ENCODE results near the gene BRINP3. TPM values are rescaled to one million over a fixed set of nuclear protein-coding genes. Genes with fewer than 3 reads are reported as not detected.

Gene BRINP3
- total and polyA plus RNA-seq, 2 donors (not counting 3 experiments of a cell fraction or from before 2014, with no cell fraction given), result not detected

GRCh38 chr1:190439447-190439846 is 38.2 kb downstream of the BRINP3 start:
- dilution Hi-C loops (cut with MboI; ENCODE audit: extremely low pct_ligation_motif_present, low sequenced_read_pairs) (no loop called here), intact Hi-C loops (cut with micrococcal nuclease) (loop anchor here (5.0 kb wide), 1 partner anchor 1012 kb away; no protein-coding TSS in a partner anchor)
- Histone ChIP-seq H3K4me2 (ENCODE audit: insufficient read depth, low read length) (no peak overlapping the region), H3K4me3 (replicated peaks in 1 of 3; ENCODE audit: insufficient read depth in 1 of 3, low read depth in 1 of 3, low read length in 3 of 3) (no peak overlapping the region), H3K36me3 (ENCODE audit: control insufficient read depth in 2 of 2, extremely low read depth in 1 of 2, insufficient read depth in 2 of 2, low read length in 2 of 2) (no peaks in the 10 kb centered on the region), H2AFZ (ENCODE audit: low read depth, low read length) (no peak overlapping the region), H3K9me1 (replicated peaks; ENCODE audit: control insufficient read depth, extremely low read depth, insufficient read depth, low read length) (no peaks in the 10 kb centered on the region), H3K79me2 (ENCODE audit: control insufficient read depth, insufficient read depth, low read length) (no peaks in the 10 kb centered on the region), H3K27ac (ENCODE audit: insufficient read depth, low read depth, low read length) (no peak overlapping the region), H3K27me3 (ENCODE audit: control insufficient read depth in 2 of 2, insufficient read depth in 2 of 2, low read length in 2 of 2) (no peaks in the 10 kb centered on the region), H4K20me1 (replicated peaks; ENCODE audit: control insufficient read depth, extremely low read depth, insufficient read depth, low read length) (no peaks in the 10 kb centered on the region), H3K9me3 (replicated peaks; ENCODE audit: control insufficient read depth, insufficient read depth, low read length) (no peaks in the 10 kb centered on the region), H3K9ac (replicated peaks; ENCODE audit: extremely low read depth, insufficient read depth, low read length) (no peak overlapping the region), H3K4me1 (ENCODE audit: control insufficient read depth, extremely low read depth, insufficient read depth, low read length) (no peaks in the 10 kb centered on the region)
- ChIA-PET CTCF (no interaction called here), POLR2A (no interaction called here)
- DNase-seq (ENCODE audit: low read depth, low spot score) (no peak), FAIRE-seq (no peak)
- no TSS peak for BruUV-seq (replicated peaks)
- no peak for TF ChIP-seq FOS (IDR thresholded peaks at IDR 0.05; ENCODE audit: borderline replicate concordance, insufficient read depth, low read length)
- no peak for TF ChIP-seq GATA2 (IDR thresholded peaks at IDR 0.05; ENCODE audit: insufficient read depth, insufficient read length, low read depth, low read length)
- no peak for TF ChIP-seq MYC (IDR thresholded peaks at IDR 0.05; ENCODE audit: low read depth, low read length)
- TF ChIP-seq MAX (IDR thresholded peaks at IDR 0.05; ENCODE audit: insufficient read depth, insufficient read length), result no peak
- TF ChIP-seq CTCF (IDR thresholded peaks at IDR 0.05; ENCODE audit: extremely low read depth in 1 of 2, insufficient read depth in 1 of 2, low read depth in 1 of 2, low read length in 2 of 2), result no peak
- TF ChIP-seq JUN (IDR thresholded peaks at IDR 0.05; ENCODE audit: borderline replicate concordance, insufficient read depth, insufficient read length, low read depth), result no peak
- TF ChIP-seq POLR2A (IDR thresholded peaks at IDR 0.05; ENCODE audit: low read depth, low read length), result no peak
- TF ChIP-seq EZH2 (IDR thresholded peaks at IDR 0.05; ENCODE audit: borderline replicate concordance, low read depth, low read length, severe bottlenecking), result no peak
- TF ChIP-seq POLR2AphosphoS5 (IDR thresholded peaks at IDR 0.05; ENCODE audit: insufficient read depth, low read depth, low read length), result no peak

All from endothelial cell of umbilical vein (primary cell).